Left renal cortex interstitium (tissue), 4 donors: ENCODE results near the gene WFIKKN1. TPM values are rescaled to one million over a fixed set of nuclear protein-coding genes. Genes with fewer than 3 reads are reported as not detected.
"Not testable (repeated sequence)": the region's sequence is repeated elsewhere in the genome, so short reads cannot be mapped to it uniquely, and the experiment has no call there.

ENCODE experiments used
- DNase-seq, 4 donors: peaks; one replicate each; pipeline ENCODE4 v3.0.0-alpha.2; 2013; ENCODE audit warnings: low read depth in 4 of 4, low spot score in 2 of 4, missing footprints in 1 of 4
- polyA plus RNA-seq, 4 donors: library from polyadenylated mRNA; unstranded; fragments of 120-200 nt; gene quantifications; one replicate each; pipeline ENCODE4 v1.2.1, GENCODE V29; 2013; ENCODE audit not compliant: insufficient read length in 4 of 4

Gene WFIKKN1
- polyA plus RNA-seq, 4 donors, result 0.83 to 3.7 (median 2.3) TPM

GRCh38 chr16:595094-595528, 35.7 kb upstream of the WFIKKN1 start:
- no peak for DNase-seq

- DNase-seq, result no peak
Observed at GRCh38 chr16:595942-596735, 34.6 kb upstream of the WFIKKN1 start.

- no peak for DNase-seq
Observed at GRCh38 chr16:596736-597060, 34.1 kb upstream of the WFIKKN1 start.

GRCh38 chr16:597655-598054, 33.1 kb upstream of the WFIKKN1 start:
- not testable (repeated sequence) for DNase-seq

GRCh38 chr16:598823-599739, 31.7 kb upstream of the WFIKKN1 start:
- DNase-seq, result no peak

GRCh38 chr16:600781-601180, 30.0 kb upstream of the WFIKKN1 start:
- DNase-seq, result no peak

GRCh38 chr16:603933-604332, 26.9 kb upstream of the WFIKKN1 start:
- DNase-seq, result no peak

- DNase-seq, result no peak
Observed at GRCh38 chr16:606656-607307, 24.0 kb upstream of the WFIKKN1 start.

GRCh38 chr16:608019-608418, 22.8 kb upstream of the WFIKKN1 start:
- no peak for DNase-seq

GRCh38 chr16:609316-609715, 21.5 kb upstream of the WFIKKN1 start:
- no peak for DNase-seq

- DNase-seq, result no peak
Observed at GRCh38 chr16:609984-610383, 20.8 kb upstream of the WFIKKN1 start.

GRCh38 chr16:610513-611381, 20.0 kb upstream of the WFIKKN1 start:
- DNase-seq, result no peak

GRCh38 chr16:615122-615521, 15.7 kb upstream of the WFIKKN1 start:
- DNase-seq, result no peak

GRCh38 chr16:616733-617586, 13.8 kb upstream of the WFIKKN1 start:
- DNase-seq, result no peak

GRCh38 chr16:617855-618254, 12.9 kb upstream of the WFIKKN1 start:
- DNase-seq, result no peak

GRCh38 chr16:619476-620100, 11.2 kb upstream of the WFIKKN1 start:
- DNase-seq, result no peak

- no peak for DNase-seq
Observed at GRCh38 chr16:620700-621525, 9.9 kb upstream of the WFIKKN1 start.

- no peak for DNase-seq
Observed at GRCh38 chr16:621526-622105, 9.2 kb upstream of the WFIKKN1 start.
